K562 (cell line): Measurements from ENCODE around the gene GGT5. TPM values are rescaled to one million over a fixed set of nuclear protein-coding genes. Genes with fewer than 3 reads are reported as not detected.

Experiments
- ATAC-seq: fragments of 200-7000 bp; cut with Tn5 transposase; 3 replicates; pipeline ENCODE4 v1.9.1; 2020; ENCODE audit warnings: moderate library complexity
- BruUV-seq: library from RNA; stranded (reverse); fragments of 400-500 nt; replicated peaks from 2 replicates; lab custom pipeline; 2021; lab: Mats Ljungman, UMichigan
- CTCF ChIA-PET: fragments of 300-600 bp; formaldehyde crosslinking; extraction: SDS; loops from one replicate; lab custom pipeline; 2021; ENCODE audit warnings: low intra/inter-chr PET ratio; lab: Yijun Ruan, JAX
- POLR2A ChIA-PET: fragments of 300-600, 350-650 bp; sonication (Branson Sonifier 250); formaldehyde crosslinking; extraction: SDS; loops from one replicate; lab custom pipeline; 2021; ENCODE audit warnings: antibody characterized with exemption, inconsistent platforms; lab: Yijun Ruan, JAX
- DNase-seq, 4 experiments: peaks; one replicate each; pipeline versions ENCODE4 v3.0.0 to v3.0.0-alpha.2; 2011 to 2018; ENCODE audit warnings: low spot score in 3 of 4, mixed read lengths in 3 of 4; ENCODE audit errors: extremely low read depth in 1 of 4
- FAIRE-seq: peaks from 2 replicates; lab custom pipeline; 2011; peaks lifted over from hg19 to GRCh38; lab: Jason Lieb, UNC
- H2AFZ ChIP-seq: 2 replicates; pipeline ENCODE4 v1.6.0; 2011; ENCODE audit warnings: low read depth, low read length, control low read depth, inconsistent platforms
- H3K27ac ChIP-seq: fragments of 200-600 bp; 3 replicates; pipeline ENCODE4 v1.8.0; 2011; ENCODE audit warnings: low read depth, mild to moderate bottlenecking, control low read depth, inconsistent platforms, low read length, moderate library complexity, mixed read lengths; ENCODE audit errors: extremely low read depth
- H3K27me3 ChIP-seq, 2 experiments: fragments of 300-600 bp in 1 of 2; 2 replicates in 1 of 2; 3 replicates in 1 of 2; pipeline versions ENCODE4 v1.6.0 to v1.8.0; 2011; ENCODE audit warnings: inconsistent platforms in 2 of 2, low read length in 2 of 2, mild to moderate bottlenecking in 1 of 2, mixed read lengths in 1 of 2, moderate library complexity in 1 of 2; ENCODE audit not compliant: control insufficient read depth in 2 of 2, insufficient read depth in 2 of 2
- H3K36me3 ChIP-seq: fragments of 300-600 bp; 3 replicates; pipeline ENCODE4 v1.8.0; 2011; ENCODE audit warnings: mild to moderate bottlenecking, low read length, inconsistent platforms; ENCODE audit not compliant: control insufficient read depth, insufficient read depth
- H3K4me1 ChIP-seq, 2 experiments: fragments of 200-600 bp in 1 of 2; replicated peaks in 1 of 2; 2 replicates in 1 of 2; 3 replicates in 1 of 2; pipeline versions ENCODE4 v1.5.1 to v1.8.0; 2011; ENCODE audit warnings: inconsistent platforms in 2 of 2, low read length in 2 of 2, mild to moderate bottlenecking in 1 of 2, mixed read lengths in 1 of 2, moderate library complexity in 1 of 2; ENCODE audit not compliant: control insufficient read depth in 2 of 2, insufficient read depth in 2 of 2
- H3K4me2 ChIP-seq: 2 replicates; pipeline ENCODE4 v1.6.1; 2011; ENCODE audit warnings: low read length, control low read depth, inconsistent platforms, mixed read lengths; ENCODE audit not compliant: insufficient read depth
- H3K4me3 ChIP-seq: fragments of 200-600 bp; sonication (generic), shearing (Covaris generic); 2 replicates; pipeline ENCODE4 v1.5.1; 2016; ENCODE audit warnings: control low read depth, inconsistent platforms
- H3K79me2 ChIP-seq: fragments of 200-600 bp; 3 replicates; pipeline ENCODE4 v1.8.0; 2011; ENCODE audit warnings: low read length, inconsistent platforms; ENCODE audit not compliant: control insufficient read depth, insufficient read depth
- H3K9ac ChIP-seq, 2 experiments: 2 replicates each; pipeline versions ENCODE4 v1.6.0 to v1.6.1; 2011; ENCODE audit warnings: low read depth in 2 of 2, low read length in 2 of 2, control low read depth in 1 of 2, inconsistent platforms in 1 of 2, mild to moderate bottlenecking in 1 of 2, mixed read lengths in 1 of 2; ENCODE audit not compliant: insufficient read depth in 1 of 2
- H3K9me1 ChIP-seq: one replicate; pipeline ENCODE4 v1.6.0; 2011; ENCODE audit warnings: inconsistent platforms, mild to moderate bottlenecking, low read length, moderate library complexity; ENCODE audit not compliant: control insufficient read depth, insufficient read depth
- H3K9me3 ChIP-seq: replicated peaks from 2 replicates; pipeline ENCODE4 v1.5.1; 2011; ENCODE audit warnings: low read depth, low read length, inconsistent platforms; ENCODE audit not compliant: control insufficient read depth, insufficient read depth
- H4K20me1 ChIP-seq: replicated peaks from 2 replicates; pipeline ENCODE4 v1.6.1; 2011; ENCODE audit warnings: low read length, inconsistent platforms, mixed read lengths; ENCODE audit not compliant: control insufficient read depth, insufficient read depth
- CHD2 ChIP-seq: IDR thresholded peaks from 2 replicates; pipeline ENCODE4 v1.6.1; 2011; ENCODE audit warnings: low read depth, low read length
- HDGF ChIP-seq: fragments of 450-650 bp; IDR thresholded peaks from 2 replicates; pipeline ENCODE4 v1.6.1; 2016
- HNRNPLL ChIP-seq: fragments of 200-400 bp; formaldehyde crosslinking; IDR thresholded peaks from 2 replicates; pipeline ENCODE4 v1.6.1; 2017; ENCODE audit warnings: low read length, low read depth, mild to moderate bottlenecking; ENCODE audit not compliant: poor library complexity, severe bottlenecking
- KAT8 ChIP-seq: fragments of 450-650 bp; IDR thresholded peaks from 2 replicates; pipeline ENCODE4 v1.6.1; 2016; ENCODE audit warnings: low read depth, mild to moderate bottlenecking
- MBD2 ChIP-seq: sonication (generic); IDR thresholded peaks from 2 replicates; pipeline ENCODE4 v1.6.1; 2016; ENCODE audit warnings: low read depth, borderline replicate concordance
- MCM5 ChIP-seq: fragments of 450-650 bp; IDR thresholded peaks from 2 replicates; pipeline ENCODE4 v1.6.1; 2016; ENCODE audit warnings: low read depth
- NR2C1 ChIP-seq, 2 experiments: fragments of 450-650 bp; IDR thresholded peaks; 2 replicates each; pipeline ENCODE4 v1.6.1; 2017; ENCODE audit warnings: mild to moderate bottlenecking in 2 of 2, antibody characterized with exemption in 1 of 2, inconsistent platforms in 1 of 2, missing compliant biosample characterization in 1 of 2, missing genetic modification characterization in 1 of 2
- RBM25 ChIP-seq: fragments of 200-400 bp; formaldehyde crosslinking; IDR thresholded peaks from 2 replicates; pipeline ENCODE4 v1.6.1; 2018; ENCODE audit warnings: low read length, low read depth, moderate library complexity; ENCODE audit not compliant: severe bottlenecking
- SREBF2 ChIP-seq: sonication (generic); formaldehyde crosslinking; IDR thresholded peaks from 2 replicates; pipeline ENCODE4 v1.4.0; 2020; ENCODE audit warnings: mild to moderate bottlenecking, missing genetic modification reagents
- TFE3 ChIP-seq: fragments of 450-650 bp; formaldehyde crosslinking; IDR thresholded peaks from 2 replicates; pipeline ENCODE4 v1.4.0; 2020; ENCODE audit warnings: mild to moderate bottlenecking, mixed read lengths
- YY1 ChIP-seq, 3 experiments: IDR thresholded peaks; 2 replicates each; pipeline ENCODE4 v1.6.1; 2011; ENCODE audit warnings: low read length in 2 of 3, mild to moderate bottlenecking in 2 of 3, moderate library complexity in 2 of 3, borderline replicate concordance in 1 of 3, control low read depth in 1 of 3, low read depth in 1 of 3; ENCODE audit not compliant: insufficient read depth in 3 of 3, insufficient replicate concordance in 2 of 3, control insufficient read depth in 1 of 3, insufficient read length in 1 of 3; ENCODE audit errors: extremely low read depth in 1 of 3
- ZFP30 ChIP-seq: fragments of 250-450 bp; sonication (Bioruptor Pico); IDR thresholded peaks from 2 replicates; pipeline ENCODE4 v1.8.0; 2022; ENCODE audit warnings: moderate library complexity, mild to moderate bottlenecking, inconsistent platforms, borderline replicate concordance
- ZNF79 ChIP-seq: fragments of 250-450 bp; sonication (Bioruptor Pico); IDR thresholded peaks from 2 replicates; pipeline ENCODE4 v1.4.0; 2020; ENCODE audit warnings: low read depth, mild to moderate bottlenecking, moderate library complexity
- WGBS: fragments of 100-300 bp; shearing (Covaris generic); methylation state at CpG from one replicate; pipeline ENCODE4 v1.1.6; 2016; ENCODE audit warnings: low coverage, mixed read lengths; ENCODE audit not compliant: insufficient coverage; ENCODE audit errors: missing lambda C conversion rate; 5-methylcytosine and 5-hydroxymethylcytosine counted together
- in situ Hi-C: fragments of 300-500 bp; cut with MboI; formaldehyde crosslinking; loops from 4 replicates; pipeline ENCODE4 v1.15.0; 2018; ENCODE audit warnings: inconsistent platforms, mixed read lengths
- intact Hi-C: fragments of 100-400 bp; cut with micrococcal nuclease; formaldehyde crosslinking; loops from 2 replicates; pipeline ENCODE4 v1.14.2; 2022
- polyA plus RNA-seq, 8 experiments: library from polyadenylated mRNA; depleted of rRNA in 4 of 8; stranded (reverse) in 5 of 8; unstranded in 3 of 8; fragments of >200 nt; fragmentation: Nextera tagmentation in 2 of 8; fragmentation: Illumina TruSeq in 1 of 8; extraction: Ambion mirVana in 2 of 8; extraction: Trizol in 1 of 8; gene quantifications; 2 replicates each; pipeline versions ENCODE4 v1.2.1 to v1.2.3, GENCODE V29; 2011 to 2014; ENCODE audit warnings: inconsistent platforms in 1 of 8, missing spikeins in 1 of 8
- total RNA-seq, 7 experiments: library from RNA; depleted of rRNA in 6 of 7; stranded (reverse); fragments of >200 nt in 6 of 7; fragmentation: Illumina TruSeq in 2 of 7; extraction: Trizol in 2 of 7; gene quantifications; 2 replicates each; pipeline versions ENCODE4 v1.2.1 to v1.2.3, GENCODE V29; 2011 to 2021; ENCODE audit warnings: low replicate concordance in 1 of 7
- TF ChIP-seq, protein P1 (sequence below), 2 experiments: fragments of 450-650 bp; conservative IDR thresholded peaks; 2 replicates each; pipeline ENCODE4 v1.6.1; 2017; ENCODE audit warnings: mild to moderate bottlenecking in 2 of 2, moderate library complexity in 2 of 2
- TF ChIP-seq, protein P2 (sequence below): fragments of 450-650 bp; IDR thresholded peaks from 2 replicates; pipeline ENCODE4 v1.6.1; 2016; ENCODE audit warnings: antibody characterized with exemption
- TF ChIP-seq, protein P3 (sequence below): fragments of 450-650 bp; formaldehyde crosslinking; IDR thresholded peaks from 2 replicates; pipeline ENCODE4 v1.4.0; 2020; ENCODE audit warnings: mild to moderate bottlenecking

The GGT5 gene
- total and polyA plus RNA-seq, 9 of the 15 experiments (the other 6 are each of a cell fraction or from before 2014, with no cell fraction given), result 0.07 to 0.69 (median 0.18) TPM; not detected in 4

GRCh38 chr22:24285245-24285644 lies 40.4 kb upstream of the GGT5 start:
- ChIA-PET POLR2A (no interaction called here), CTCF (no interaction called here)
- Histone ChIP-seq H3K27ac (peak overlapping the region; percentile 70; the same call in 1 of the 3 replicates), H3K4me2 (peak overlapping the region; percentile 55; the same call in 1 of the 2 replicates), H4K20me1 (no peaks in the 10 kb centered on the region), H3K9me1 (no peaks in the 10 kb centered on the region), H3K9ac (no peak overlapping the region), H3K4me3 (no peak overlapping the region), H3K9me3 (no peaks in the 10 kb centered on the region), H3K79me2 (peaks cover 61% of the 10 kb centered on the region), H3K36me3 (no peaks in the 10 kb centered on the region), H2AFZ (no peak overlapping the region), H3K4me1 (peaks cover 3 to 18% of the 10 kb centered on the region in 2 experiments; a peak in 3 of 5 replicates), H3K27me3 (no peaks in the 10 kb centered on the region)
- in situ Hi-C loops (no loop called here), intact Hi-C loops (no loop called here)
- ATAC-seq, result no peak; the same call in 2 of the 3 replicates
- no peak for FAIRE-seq
- no peak for DNase-seq
- WGBS, result 23% methylated on average over 4 of the region's 4 CpGs
- BruUV-seq, result no TSS peak
- TF ChIP-seq HDGF (no peak), ZNF79 (CRISPR knock-in tag) (no peak), SREBF2 (no peak), YY1 (IDR thresholded peaks at IDR 0.05; ENCODE audit: borderline replicate concordance in 1 of 3, control insufficient read depth in 1 of 3, extremely low read depth in 1 of 3, insufficient read depth in 3 of 3, insufficient read length in 1 of 3, insufficient replicate concordance in 2 of 3, low read depth in 1 of 3, low read length in 2 of 3) (no peak), MBD2 (no peak), ZFP30 (CRISPR knock-in tag) (no peak), RBM25 (no peak), TFE3 (CRISPR knock-in tag) (no peak), CHD2 (no peak), NR2C1 (IDR thresholded peaks at IDR 0.05) (no peak), NR2C1 (tag; IDR thresholded peaks at IDR 0.05) (no peak), KAT8 (no peak), HNRNPLL (no peak), MCM5 (no peak)
- TF ChIP-seq, protein P1, sequence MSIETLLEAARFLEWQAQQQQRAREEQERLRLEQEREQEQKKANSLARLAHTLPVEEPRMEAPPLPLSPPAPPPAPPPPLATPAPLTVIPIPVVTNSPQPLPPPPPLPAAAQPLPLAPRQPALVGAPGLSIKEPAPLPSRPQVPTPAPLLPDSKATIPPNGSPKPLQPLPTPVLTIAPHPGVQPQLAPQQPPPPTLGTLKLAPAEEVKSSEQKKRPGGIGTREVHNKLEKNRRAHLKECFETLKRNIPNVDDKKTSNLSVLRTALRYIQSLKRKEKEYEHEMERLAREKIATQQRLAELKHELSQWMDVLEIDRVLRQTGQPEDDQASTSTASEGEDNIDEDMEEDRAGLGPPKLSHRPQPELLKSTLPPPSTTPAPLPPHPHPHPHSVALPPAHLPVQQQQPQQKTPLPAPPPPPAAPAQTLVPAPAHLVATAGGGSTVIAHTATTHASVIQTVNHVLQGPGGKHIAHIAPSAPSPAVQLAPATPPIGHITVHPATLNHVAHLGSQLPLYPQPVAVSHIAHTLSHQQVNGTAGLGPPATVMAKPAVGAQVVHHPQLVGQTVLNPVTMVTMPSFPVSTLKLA (conservative IDR thresholded peaks at IDR 0.05), result no peak
- TF ChIP-seq, protein P2, sequence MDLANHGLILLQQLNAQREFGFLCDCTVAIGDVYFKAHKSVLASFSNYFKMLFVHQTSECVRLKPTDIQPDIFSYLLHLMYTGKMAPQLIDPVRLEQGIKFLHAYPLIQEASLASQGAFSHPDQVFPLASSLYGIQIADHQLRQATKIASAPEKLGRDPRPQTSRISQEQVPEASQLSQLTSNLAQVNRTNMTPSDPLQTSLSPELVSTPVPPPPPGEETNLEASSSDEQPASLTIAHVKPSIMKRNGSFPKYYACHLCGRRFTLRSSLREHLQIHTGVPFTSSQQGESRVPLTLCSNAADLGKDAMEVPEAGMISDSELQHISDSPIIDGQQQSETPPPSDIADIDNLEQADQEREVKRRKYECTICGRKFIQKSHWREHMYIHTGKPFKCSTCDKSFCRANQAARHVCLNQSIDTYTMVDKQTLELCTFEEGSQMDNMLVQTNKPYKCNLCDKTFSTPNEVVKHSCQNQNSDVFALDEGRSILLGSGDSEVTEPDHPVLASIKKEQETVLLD, result no peak
- TF ChIP-seq, protein P3, sequence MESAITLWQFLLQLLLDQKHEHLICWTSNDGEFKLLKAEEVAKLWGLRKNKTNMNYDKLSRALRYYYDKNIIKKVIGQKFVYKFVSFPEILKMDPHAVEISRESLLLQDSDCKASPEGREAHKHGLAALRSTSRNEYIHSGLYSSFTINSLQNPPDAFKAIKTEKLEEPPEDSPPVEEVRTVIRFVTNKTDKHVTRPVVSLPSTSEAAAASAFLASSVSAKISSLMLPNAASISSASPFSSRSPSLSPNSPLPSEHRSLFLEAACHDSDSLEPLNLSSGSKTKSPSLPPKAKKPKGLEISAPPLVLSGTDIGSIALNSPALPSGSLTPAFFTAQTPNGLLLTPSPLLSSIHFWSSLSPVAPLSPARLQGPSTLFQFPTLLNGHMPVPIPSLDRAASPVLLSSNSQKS (CRISPR knock-in tag), result no peak
